Neural cell (in vitro differentiated cells): ENCODE data around the gene CEP89.

Source experiments
- EP300 ChIP-seq: fragments of 450-650 bp; conservative IDR thresholded peaks from 2 replicates; pipeline ENCODE4 v1.6.1; 2014; ENCODE audit warnings: antibody characterized with exemption, mild to moderate bottlenecking, moderate library complexity; ENCODE audit not compliant: poor library complexity, severe bottlenecking
- EZH2 ChIP-seq: fragments of 200-600, 300-800 bp; shearing (Covaris generic), sonication (generic); IDR thresholded peaks from 2 replicates; pipeline ENCODE4 v1.6.1; 2014; ENCODE audit warnings: antibody characterized with exemption, low read length, borderline replicate concordance, mild to moderate bottlenecking; ENCODE audit not compliant: insufficient read depth, poor library complexity, severe bottlenecking
- MXI1 ChIP-seq: fragments of 450-650 bp; conservative IDR thresholded peaks from 2 replicates; pipeline ENCODE4 v1.6.1; 2014; ENCODE audit warnings: antibody characterized with exemption, mild to moderate bottlenecking; ENCODE audit not compliant: poor library complexity, severe bottlenecking
- POLR2AphosphoS5 ChIP-seq: IDR thresholded peaks from 2 replicates; pipeline ENCODE4 v1.6.1; 2012
- RAD21 ChIP-seq: fragments of 450-650 bp; conservative IDR thresholded peaks from 2 replicates; pipeline ENCODE4 v1.6.1; 2014; ENCODE audit warnings: antibody characterized with exemption, mild to moderate bottlenecking, moderate library complexity
- SMC3 ChIP-seq: fragments of 450-650 bp; conservative IDR thresholded peaks from 2 replicates; pipeline ENCODE4 v1.6.1; 2014; ENCODE audit warnings: antibody characterized with exemption, mild to moderate bottlenecking, moderate library complexity; ENCODE audit not compliant: poor library complexity
- TAF1 ChIP-seq: IDR thresholded peaks from 2 replicates; pipeline ENCODE4 v1.6.1; 2012; ENCODE audit warnings: low read depth
- TF ChIP-seq, protein P1 (sequence below): fragments of 450-650 bp; IDR thresholded peaks from 2 replicates; pipeline ENCODE4 v1.5.1; 2014; ENCODE audit warnings: antibody characterized with exemption, mild to moderate bottlenecking, moderate library complexity; ENCODE audit not compliant: poor library complexity, severe bottlenecking
- TF ChIP-seq, protein P2 (sequence below): IDR thresholded peaks from 2 replicates; pipeline ENCODE4 v1.6.1; 2012; ENCODE audit warnings: borderline replicate concordance

DNA sequence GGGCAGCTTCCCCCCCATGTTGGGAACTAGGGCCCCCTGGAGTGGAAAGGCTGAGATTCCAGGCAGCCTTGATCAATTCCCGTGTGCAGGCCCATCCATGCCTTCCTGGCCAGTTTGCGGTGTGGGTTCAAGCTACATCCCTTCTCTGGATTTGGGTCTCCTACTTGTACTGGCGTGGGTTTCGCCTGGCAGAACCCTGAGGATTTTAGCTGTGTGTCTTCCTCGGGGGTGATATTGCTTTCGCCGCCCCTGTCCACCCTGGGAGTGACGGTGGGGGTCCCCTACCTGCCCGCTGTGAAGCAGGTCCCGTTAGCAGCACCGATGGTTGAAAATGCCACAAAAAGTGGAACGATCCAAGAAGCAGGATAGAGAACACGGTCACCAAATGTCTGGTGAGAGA is 113.6 kb downstream of the CEP89 start:
- TF ChIP-seq, protein P1, sequence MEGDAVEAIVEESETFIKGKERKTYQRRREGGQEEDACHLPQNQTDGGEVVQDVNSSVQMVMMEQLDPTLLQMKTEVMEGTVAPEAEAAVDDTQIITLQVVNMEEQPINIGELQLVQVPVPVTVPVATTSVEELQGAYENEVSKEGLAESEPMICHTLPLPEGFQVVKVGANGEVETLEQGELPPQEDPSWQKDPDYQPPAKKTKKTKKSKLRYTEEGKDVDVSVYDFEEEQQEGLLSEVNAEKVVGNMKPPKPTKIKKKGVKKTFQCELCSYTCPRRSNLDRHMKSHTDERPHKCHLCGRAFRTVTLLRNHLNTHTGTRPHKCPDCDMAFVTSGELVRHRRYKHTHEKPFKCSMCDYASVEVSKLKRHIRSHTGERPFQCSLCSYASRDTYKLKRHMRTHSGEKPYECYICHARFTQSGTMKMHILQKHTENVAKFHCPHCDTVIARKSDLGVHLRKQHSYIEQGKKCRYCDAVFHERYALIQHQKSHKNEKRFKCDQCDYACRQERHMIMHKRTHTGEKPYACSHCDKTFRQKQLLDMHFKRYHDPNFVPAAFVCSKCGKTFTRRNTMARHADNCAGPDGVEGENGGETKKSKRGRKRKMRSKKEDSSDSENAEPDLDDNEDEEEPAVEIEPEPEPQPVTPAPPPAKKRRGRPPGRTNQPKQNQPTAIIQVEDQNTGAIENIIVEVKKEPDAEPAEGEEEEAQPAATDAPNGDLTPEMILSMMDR = no peak
- TF ChIP-seq POLR2AphosphoS5 (no peak), EZH2 (no peak), RAD21 (no peak), EP300 (no peak), MXI1 (no peak), TAF1 (no peak), SMC3 (no peak)
- TF ChIP-seq, protein P2, sequence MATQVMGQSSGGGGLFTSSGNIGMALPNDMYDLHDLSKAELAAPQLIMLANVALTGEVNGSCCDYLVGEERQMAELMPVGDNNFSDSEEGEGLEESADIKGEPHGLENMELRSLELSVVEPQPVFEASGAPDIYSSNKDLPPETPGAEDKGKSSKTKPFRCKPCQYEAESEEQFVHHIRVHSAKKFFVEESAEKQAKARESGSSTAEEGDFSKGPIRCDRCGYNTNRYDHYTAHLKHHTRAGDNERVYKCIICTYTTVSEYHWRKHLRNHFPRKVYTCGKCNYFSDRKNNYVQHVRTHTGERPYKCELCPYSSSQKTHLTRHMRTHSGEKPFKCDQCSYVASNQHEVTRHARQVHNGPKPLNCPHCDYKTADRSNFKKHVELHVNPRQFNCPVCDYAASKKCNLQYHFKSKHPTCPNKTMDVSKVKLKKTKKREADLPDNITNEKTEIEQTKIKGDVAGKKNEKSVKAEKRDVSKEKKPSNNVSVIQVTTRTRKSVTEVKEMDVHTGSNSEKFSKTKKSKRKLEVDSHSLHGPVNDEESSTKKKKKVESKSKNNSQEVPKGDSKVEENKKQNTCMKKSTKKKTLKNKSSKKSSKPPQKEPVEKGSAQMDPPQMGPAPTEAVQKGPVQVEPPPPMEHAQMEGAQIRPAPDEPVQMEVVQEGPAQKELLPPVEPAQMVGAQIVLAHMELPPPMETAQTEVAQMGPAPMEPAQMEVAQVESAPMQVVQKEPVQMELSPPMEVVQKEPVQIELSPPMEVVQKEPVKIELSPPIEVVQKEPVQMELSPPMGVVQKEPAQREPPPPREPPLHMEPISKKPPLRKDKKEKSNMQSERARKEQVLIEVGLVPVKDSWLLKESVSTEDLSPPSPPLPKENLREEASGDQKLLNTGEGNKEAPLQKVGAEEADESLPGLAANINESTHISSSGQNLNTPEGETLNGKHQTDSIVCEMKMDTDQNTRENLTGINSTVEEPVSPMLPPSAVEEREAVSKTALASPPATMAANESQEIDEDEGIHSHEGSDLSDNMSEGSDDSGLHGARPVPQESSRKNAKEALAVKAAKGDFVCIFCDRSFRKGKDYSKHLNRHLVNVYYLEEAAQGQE = no peak
